Smooth muscle cell (in vitro differentiated cells): ENCODE results near the gene MANSC4. TPM values are rescaled to one million over a fixed set of nuclear protein-coding genes. Genes with fewer than 3 reads are reported as not detected.
A peak's percentile ranks its signal among the peaks of the same experiment; 100 is the strongest.

Experiments used
- DNase-seq: peaks from one replicate; lab custom pipeline; 2025; ENCODE audit not compliant: unreplicated experiment; lab: John Stamatoyannopoulos, UW
- H2AFZ ChIP-seq: fragments of 200-600 bp; sonication (generic); 2 replicates; pipeline ENCODE4 v1.6.0; 2016; ENCODE audit warnings: antibody characterized with exemption, low read depth, mild to moderate bottlenecking
- H3F3A ChIP-seq: fragments of 200-600 bp; sonication (generic); 2 replicates; pipeline ENCODE4 v1.6.0; 2017; ENCODE audit warnings: antibody characterized with exemption, low read depth
- H3K27ac ChIP-seq: fragments of 200-600 bp; sonication (generic); 2 replicates; pipeline ENCODE4 v1.5.1; 2016; ENCODE audit warnings: low read depth, mild to moderate bottlenecking
- H3K27me3 ChIP-seq: fragments of 200-600 bp; sonication (generic); 2 replicates; pipeline ENCODE4 v1.6.1; 2016; ENCODE audit warnings: low read depth, mild to moderate bottlenecking
- H3K36me3 ChIP-seq: fragments of 200-600 bp; sonication (generic); 2 replicates; pipeline ENCODE4 v1.5.1; 2016; ENCODE audit warnings: low read depth
- H3K4me1 ChIP-seq: fragments of 200-600 bp; sonication (generic); 2 replicates; pipeline ENCODE4 v1.5.1; 2016; ENCODE audit warnings: low read depth
- H3K4me2 ChIP-seq: fragments of 200-600 bp; sonication (generic); 2 replicates; pipeline ENCODE4 v1.6.0; 2016; ENCODE audit warnings: mild to moderate bottlenecking
- H3K4me3 ChIP-seq: fragments of 200-600 bp; sonication (generic); 2 replicates; pipeline ENCODE4 v1.5.1; 2016; ENCODE audit warnings: mild to moderate bottlenecking
- H3K79me2 ChIP-seq: fragments of 200-600 bp; sonication (generic); 2 replicates; pipeline ENCODE4 v1.6.0; 2016; ENCODE audit warnings: low read depth, mild to moderate bottlenecking
- H3K9ac ChIP-seq: fragments of 200-600 bp; sonication (generic); 2 replicates; pipeline ENCODE4 v1.6.0; 2016; ENCODE audit warnings: low read depth
- H3K9me3 ChIP-seq: fragments of 200-600 bp; sonication (generic); replicated peaks from 2 replicates; pipeline ENCODE4 v1.5.1; 2016; ENCODE audit warnings: low read depth
- H4K20me1 ChIP-seq: fragments of 200-600 bp; sonication (generic); 2 replicates; pipeline ENCODE4 v1.6.0; 2016; ENCODE audit warnings: low read depth
- CTCF ChIP-seq: fragments of 200-600 bp; sonication (generic); IDR thresholded peaks from 2 replicates; pipeline ENCODE4 v1.5.1; 2017; ENCODE audit warnings: borderline replicate concordance, mild to moderate bottlenecking, antibody characterized with exemption; ENCODE audit not compliant: insufficient read depth, poor library complexity, severe bottlenecking
- WGBS: methylation state at CpG from one replicate; pipeline ENCODE4 v1.1.7; 2016; ENCODE audit warnings: low lambda C conversion rate; 5-methylcytosine and 5-hydroxymethylcytosine counted together
- polyA plus RNA-seq: library from polyadenylated mRNA; unstranded; fragments of >200 nt; fragmentation: Nextera tagmentation; extraction: Ambion mirVana; gene quantifications from 2 replicates; pipeline ENCODE4 v1.2.1, GENCODE V29; 2016
- total RNA-seq: library from RNA; depleted of rRNA; stranded (reverse); fragments of >200 nt; gene quantifications from 2 replicates; pipeline ENCODE4 v1.2.3, GENCODE V29; 2014

MANSC4 gene
- total and polyA plus RNA-seq, 2 experiments from 2014 or later = 0.47 to 2.9 TPM

DNA sequence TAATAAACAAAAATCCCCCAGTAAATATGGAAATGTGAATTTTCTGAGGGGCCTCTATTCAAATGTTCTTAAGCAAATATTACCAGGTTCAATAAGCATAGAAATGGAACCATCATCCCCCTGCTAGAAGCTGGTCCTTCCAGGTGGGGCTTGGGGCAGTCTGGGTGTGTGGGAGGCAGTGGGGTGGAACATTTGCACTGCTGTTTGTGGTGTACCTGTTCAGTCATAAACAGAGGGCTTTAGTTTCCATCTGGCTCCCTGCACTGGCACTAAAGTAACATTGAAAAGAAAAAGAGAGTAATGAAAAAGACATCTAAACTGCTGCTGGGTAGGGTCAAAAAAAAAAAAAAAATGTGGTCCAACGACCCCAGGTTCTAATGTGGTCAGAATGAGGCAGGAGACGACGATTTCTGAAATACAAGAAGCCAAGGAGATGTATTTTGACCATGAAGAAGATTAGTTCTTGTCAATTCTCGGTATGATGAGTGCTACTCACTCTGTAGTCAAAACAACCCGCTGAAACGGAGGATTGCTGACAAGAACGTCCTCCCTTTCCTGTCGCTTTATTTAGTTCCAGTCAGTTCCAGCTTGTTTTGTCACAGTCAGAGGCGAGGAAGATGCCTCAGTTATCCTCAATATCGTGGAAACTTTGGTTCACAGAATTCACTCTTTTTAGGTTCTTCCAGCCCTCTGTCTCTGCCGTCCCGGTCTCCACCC is 44.2 kb upstream of the MANSC4 start:
- Histone ChIP-seq H3K4me3 (no peak overlapping the region), H2AFZ (no peak overlapping the region), H3K36me3 (no peaks in the 10 kb centered on the region), H3K9me3 (no peaks in the 10 kb centered on the region), H3K4me1 (peaks cover 8% of the 10 kb centered on the region), H3K27me3 (no peaks in the 10 kb centered on the region), H3F3A (no peaks in the 10 kb centered on the region), H3K79me2 (no peaks in the 10 kb centered on the region), H3K27ac (no peak overlapping the region), H3K9ac (no peak overlapping the region), H4K20me1 (no peaks in the 10 kb centered on the region), H3K4me2 (no peak overlapping the region)
- TF ChIP-seq CTCF = no peak
- DNase-seq = no peak
- WGBS = 87% methylated on average over 12 of the region's 12 CpGs

DNA sequence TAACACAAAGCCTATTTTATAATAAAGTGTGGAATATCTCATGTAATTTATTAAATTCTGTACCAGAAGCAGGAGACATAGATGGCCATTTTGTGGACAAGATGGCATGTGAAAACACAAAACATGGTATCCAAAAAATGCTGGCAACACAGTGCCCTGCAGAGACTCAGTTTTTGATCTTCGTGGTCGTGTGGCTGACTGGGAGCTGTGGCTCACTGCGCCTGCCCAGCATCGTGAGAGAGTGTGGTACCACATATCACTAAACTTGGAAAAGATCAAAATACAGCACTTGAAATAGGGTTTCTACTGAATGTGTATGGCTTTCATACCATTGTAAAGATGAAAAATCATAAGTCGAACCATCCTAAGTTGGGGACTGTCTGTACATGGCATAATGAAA is 43.0 kb upstream of the MANSC4 start:
- Histone ChIP-seq H4K20me1 (no peaks in the 10 kb centered on the region), H3K4me3 (no peak overlapping the region), H3K27me3 (no peaks in the 10 kb centered on the region), H3F3A (no peaks in the 10 kb centered on the region), H3K79me2 (no peaks in the 10 kb centered on the region), H3K4me1 (peaks cover 8% of the 10 kb centered on the region), H3K4me2 (no peak overlapping the region), H3K27ac (no peak overlapping the region), H2AFZ (no peak overlapping the region), H3K36me3 (no peaks in the 10 kb centered on the region), H3K9me3 (no peaks in the 10 kb centered on the region), H3K9ac (no peak overlapping the region)
- no peak for TF ChIP-seq CTCF
- WGBS = 95% methylated on average over 5 of the region's 5 CpGs
- DNase-seq = no peak

GRCh38 chr12:27822076-27822712 is 42.2 kb upstream of the MANSC4 start:
- Histone ChIP-seq H3K27ac (peak overlapping the region; percentile 83), H3K9ac (no peak overlapping the region), H2AFZ (no peak overlapping the region), H3K27me3 (no peaks in the 10 kb centered on the region), H3K36me3 (no peaks in the 10 kb centered on the region), H3K4me1 (peaks cover 8% of the 10 kb centered on the region), H3K79me2 (no peaks in the 10 kb centered on the region), H3F3A (no peaks in the 10 kb centered on the region), H4K20me1 (no peaks in the 10 kb centered on the region), H3K4me3 (no peak overlapping the region), H3K9me3 (no peaks in the 10 kb centered on the region), H3K4me2 (peak overlapping the region; percentile 81)
- WGBS = 76% methylated on average over 9 of the region's 9 CpGs
- TF ChIP-seq CTCF = no peak
- DNase-seq = no peak
